Activated CD4-positive, alpha-beta T cell treated with anti-CD3 and anti-CD28 coated beads, Interleukin-10, Interleukin-2, amounts not matched to agents 100 ng/mL and 50 ng/mL, durations not matched to agents 16 hours and 8 hours (primary cell): ENCODE measurements around the gene MANBA.

Experiments used
- DNase-seq: peaks from one replicate; pipeline ENCODE4 v3.0.0-alpha.2; 2020

MANBA gene

DNA sequence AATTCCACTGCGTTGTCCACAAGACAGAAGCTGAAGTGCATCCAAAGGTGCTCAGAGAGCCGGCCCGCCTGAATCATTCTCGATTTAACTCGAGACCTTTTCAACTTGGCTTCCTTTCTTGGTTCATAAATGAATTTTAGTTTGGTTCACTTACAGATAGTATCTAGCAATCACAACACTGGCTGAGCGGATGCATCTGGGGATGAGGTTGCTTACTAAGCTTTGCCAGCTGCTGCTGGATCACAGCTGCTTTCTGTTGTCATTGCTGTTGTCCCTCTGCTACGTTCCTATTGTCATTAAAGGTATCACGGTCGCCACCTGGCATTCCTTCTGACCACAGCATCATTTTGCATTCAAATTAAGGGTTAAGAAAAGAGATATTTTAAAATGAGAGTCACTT is 144.1 kb downstream of the MANBA start:
- peak; percentile 41 for DNase-seq

DNA sequence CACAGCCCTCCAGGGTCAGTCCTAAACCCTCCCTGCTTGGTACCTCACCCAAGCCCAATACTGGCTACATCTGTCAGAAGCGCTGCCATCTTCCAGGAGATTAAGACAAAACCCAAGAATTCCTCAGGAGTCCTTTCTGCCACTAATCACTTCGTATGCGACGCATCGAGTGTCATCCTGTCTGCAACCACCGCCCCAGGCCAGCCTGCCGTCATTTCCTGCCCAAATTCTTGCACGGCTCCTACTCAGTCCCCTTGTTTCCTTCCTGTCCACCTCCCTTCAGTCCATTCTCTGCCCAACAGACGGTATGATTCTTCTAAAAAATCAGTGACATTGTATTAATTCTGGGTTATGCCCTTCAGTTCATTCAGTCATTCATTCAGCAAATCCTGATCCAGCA is 146.0 kb downstream of the MANBA start:
- peak; percentile 35 for DNase-seq

GRCh38 chr4:102612824-102613366 is 147.9 kb downstream of the MANBA start:
- peak; percentile 63 for DNase-seq

GRCh38 chr4:102612210-102612609 is 148.6 kb downstream of the MANBA start:
- DNase-seq = no peak

DNA sequence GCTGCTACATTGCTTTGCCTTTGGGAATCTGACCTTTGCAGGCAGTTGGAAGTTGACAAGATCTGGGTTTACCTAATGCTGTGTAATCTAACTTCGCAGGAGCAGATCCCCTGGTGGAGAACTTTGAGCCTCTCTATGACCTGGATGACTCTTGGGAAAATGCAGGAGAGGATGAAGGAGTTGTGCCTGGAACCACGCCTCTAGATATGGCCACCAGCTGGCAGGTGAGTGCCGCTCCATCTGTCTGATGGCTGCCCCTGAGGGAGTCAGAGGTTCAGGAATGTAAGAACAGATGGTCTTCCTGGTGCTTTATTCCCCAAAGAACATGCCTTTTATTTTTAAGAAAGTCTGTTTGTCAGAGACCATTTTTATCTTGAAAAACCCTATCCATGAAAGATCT is 150.3 kb downstream of the MANBA start:
- no peak for DNase-seq

- no peak for DNase-seq
Measured at GRCh38 chr4:102610007-102610406, 150.8 kb downstream of the MANBA start.

GRCh38 chr4:102608190-102608589 is 152.6 kb downstream of the MANBA start:
- DNase-seq = no peak

DNA sequence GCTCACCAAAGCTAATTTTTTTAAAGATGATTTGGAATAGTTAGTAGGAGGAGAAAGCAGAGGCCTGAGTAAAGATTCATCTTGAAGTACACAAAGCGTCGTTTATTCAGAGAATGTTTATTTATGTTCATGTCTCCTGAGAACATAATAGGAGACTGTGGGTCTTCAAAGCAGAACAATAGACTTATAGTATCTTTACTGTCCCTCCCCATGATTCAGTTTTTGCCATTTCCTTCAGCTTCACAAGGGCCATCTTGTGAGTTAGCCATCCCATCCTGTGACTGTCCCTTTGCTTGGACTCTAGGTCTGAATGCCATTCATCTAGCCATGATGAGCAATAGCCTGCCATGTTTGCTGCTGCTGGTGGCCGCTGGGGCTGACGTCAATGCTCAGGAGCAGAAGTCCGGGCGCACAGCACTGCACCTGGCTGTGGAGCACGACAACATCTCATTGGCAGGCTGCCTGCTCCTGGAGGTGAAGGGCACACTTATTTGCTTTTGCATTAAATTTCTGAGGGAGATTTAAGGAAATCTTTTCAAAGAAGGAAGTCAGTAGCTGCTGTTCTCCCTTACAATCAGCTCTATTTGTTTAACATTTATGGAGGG is 153.8 kb downstream of the MANBA start:
- DNase-seq = no peak

DNA sequence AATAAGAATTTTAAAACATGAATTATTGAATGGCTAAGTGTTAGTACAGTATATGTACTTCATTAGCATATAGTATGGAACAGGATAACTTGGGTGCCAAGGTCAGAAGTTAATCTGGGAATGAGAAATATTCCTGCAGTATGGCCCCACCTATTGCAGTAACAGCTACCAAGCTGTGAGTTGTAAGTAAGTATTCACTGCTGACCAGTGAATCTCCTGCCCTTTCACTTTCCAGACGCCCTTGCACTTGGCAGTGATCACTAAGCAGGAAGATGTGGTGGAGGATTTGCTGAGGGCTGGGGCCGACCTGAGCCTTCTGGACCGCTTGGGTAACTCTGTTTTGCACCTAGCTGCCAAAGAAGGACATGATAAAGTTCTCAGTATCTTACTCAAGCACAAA is 154.5 kb downstream of the MANBA start:
- DNase-seq = no peak

GRCh38 chr4:102604222-102604940 is 156.4 kb downstream of the MANBA start:
- no peak for DNase-seq

DNA sequence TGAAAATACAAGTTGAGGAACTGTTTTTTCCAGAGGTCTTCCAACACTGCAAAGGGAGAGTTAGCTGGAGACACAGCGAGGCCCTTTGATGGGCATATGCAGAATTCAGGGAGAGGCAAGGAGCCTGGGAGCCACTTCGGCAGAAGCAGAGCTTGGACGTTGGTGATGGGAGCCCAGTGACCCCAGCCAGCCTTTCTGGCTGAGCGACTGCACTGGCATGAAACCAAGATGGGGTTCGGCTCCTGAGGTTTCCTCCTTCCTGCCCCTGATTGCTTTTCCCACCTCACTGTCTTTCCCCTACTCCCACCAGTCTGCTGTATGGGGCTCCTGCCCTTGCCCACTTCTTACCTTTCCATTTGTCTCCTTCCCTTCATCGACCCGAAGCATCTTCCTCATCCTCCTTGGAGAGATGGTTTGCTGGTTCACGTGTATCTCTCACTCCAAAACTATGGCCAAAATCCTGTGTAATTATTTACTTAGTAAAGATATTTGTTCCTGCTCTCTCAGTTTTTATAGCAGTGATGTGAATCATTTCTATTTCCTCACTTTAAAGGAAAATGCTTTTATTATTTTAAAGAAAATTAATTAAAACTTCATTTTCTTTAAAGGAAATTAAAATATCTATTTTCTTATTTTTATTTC is 159.1 kb downstream of the MANBA start:
- DNase-seq = no peak

DNA sequence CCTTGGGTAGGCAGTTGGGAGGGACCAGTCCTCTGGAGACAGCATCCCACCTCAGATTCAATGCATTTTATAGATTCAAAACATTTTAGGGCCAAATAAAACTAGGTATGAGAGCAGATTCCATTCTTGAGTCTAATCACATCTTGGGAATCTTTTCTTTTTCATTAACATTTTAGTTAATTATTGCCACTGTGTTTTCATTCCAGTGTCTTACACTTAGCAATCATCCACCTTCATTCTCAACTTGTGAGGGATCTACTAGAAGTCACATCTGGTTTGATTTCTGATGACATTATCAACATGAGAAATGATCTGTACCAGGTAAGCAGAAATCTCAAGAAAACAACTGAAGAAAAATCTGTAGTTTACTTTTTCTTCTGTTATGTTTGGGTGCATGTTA is 160.1 kb downstream of the MANBA start:
- no peak for DNase-seq

- no peak for DNase-seq
Measured at GRCh38 chr4:102599886-102600285, 160.9 kb downstream of the MANBA start.

GRCh38 chr4:102599455-102599854 is 161.3 kb downstream of the MANBA start:
- no peak for DNase-seq

DNA sequence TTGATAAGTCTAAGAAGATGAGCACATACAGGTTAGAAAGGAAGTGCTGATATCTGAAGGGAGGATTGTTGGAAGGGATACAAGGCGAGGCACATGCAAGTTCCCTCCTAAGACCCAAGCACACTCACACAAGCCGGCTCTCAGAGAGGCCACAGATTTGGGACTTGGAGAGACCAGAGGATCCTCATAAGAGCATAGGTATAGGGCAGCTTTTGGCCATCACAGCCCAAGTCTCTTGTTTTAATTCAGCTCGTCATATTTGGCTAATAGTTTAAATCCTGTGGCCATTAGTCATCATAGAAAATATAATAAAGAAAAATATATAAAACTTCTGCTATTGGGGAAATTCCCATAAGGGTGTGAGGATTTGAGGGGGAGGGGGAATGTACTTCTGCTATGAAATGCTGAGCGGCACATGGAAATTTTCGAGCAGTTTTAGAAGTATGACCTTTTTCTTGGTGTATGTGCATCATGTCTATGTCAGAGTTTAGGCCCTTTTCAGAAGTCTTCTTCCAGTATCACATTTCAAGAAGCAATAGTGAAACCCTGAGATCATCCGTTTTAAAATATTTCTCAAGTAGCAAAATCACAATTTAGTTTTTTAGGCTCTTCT is 161.9 kb downstream of the MANBA start:
- no peak for DNase-seq

GRCh38 chr4:102598086-102598761 is 162.5 kb downstream of the MANBA start:
- peak; percentile 63 for DNase-seq

GRCh38 chr4:102596532-102596931 is 164.2 kb downstream of the MANBA start:
- DNase-seq = no peak

DNA sequence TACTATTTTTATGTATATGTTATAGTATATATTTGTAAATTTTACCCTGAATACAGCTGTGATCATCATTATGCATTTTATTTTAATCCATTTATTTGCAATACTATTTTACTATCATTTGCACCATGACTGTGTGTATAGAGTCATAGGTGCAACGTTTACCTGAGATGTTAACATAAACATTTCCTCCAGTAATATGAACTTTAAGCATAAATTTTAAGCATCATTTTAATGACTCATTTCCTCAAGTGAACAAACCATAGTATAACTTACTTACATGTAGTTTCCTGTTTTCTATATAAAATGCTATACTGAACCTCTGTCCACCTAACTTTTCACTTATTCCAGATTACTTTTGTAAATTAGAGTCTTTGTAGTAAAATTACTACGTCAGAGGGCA is 166.8 kb downstream of the MANBA start:
- DNase-seq = no peak

DNA sequence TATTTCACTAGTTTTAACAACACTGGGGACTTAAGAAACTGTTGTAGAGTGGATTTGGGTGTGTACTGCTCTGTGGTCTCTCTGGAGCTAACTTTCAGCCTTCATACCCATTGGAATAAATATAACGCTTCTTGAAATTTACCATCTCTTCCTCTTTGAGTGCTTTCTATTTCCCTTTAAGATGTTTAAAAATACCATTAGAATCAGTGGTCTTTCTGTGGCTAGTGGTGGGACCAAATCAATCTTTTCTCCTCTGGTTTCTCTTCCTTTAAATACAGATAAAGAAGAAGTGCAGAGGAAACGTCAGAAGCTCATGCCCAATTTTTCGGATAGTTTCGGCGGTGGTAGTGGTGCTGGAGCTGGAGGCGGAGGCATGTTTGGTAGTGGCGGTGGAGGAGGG is 167.6 kb downstream of the MANBA start:
- DNase-seq = no peak

DNA sequence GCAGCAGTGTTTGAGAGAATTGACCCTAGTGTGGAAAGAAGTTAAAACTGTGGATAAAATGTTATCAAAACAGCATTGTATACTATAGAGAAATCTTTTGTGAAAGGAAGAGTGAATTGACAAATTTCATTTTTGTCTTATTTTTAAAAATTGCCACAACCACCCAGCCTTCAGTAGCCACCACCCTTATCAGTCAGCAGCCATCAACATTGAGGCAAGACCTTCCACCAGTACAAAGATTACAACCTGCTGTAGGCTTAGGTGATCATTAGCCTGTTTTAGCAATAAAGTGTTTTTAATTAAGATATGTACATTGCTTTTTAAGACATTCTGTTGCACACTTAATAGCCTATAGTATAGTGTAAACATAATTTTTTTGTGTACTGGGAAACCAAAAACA is 168.5 kb downstream of the MANBA start:
- DNase-seq = no peak

GRCh38 chr4:102589743-102590142 is 171.0 kb downstream of the MANBA start:
- no peak for DNase-seq

DNA sequence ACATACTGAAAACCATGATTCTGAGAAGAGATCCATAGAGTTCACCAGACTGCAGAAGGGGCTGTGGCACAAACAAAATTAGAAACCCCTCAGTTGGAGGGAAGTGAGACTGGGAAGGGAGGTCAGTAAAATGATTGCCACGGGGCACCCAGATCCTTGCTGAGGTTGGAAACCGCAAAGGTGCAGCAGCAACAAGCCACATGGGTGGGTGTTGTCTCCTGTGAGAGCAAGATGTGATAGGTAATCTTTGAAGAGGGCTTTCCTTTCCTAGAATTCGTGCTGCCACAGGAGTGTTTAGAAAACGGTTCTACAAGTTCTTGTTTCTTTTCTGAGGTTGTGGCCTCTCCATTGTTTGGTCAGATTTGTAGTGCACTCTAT is 174.1 kb downstream of the MANBA start:
- peak; percentile 74 for DNase-seq

DNA sequence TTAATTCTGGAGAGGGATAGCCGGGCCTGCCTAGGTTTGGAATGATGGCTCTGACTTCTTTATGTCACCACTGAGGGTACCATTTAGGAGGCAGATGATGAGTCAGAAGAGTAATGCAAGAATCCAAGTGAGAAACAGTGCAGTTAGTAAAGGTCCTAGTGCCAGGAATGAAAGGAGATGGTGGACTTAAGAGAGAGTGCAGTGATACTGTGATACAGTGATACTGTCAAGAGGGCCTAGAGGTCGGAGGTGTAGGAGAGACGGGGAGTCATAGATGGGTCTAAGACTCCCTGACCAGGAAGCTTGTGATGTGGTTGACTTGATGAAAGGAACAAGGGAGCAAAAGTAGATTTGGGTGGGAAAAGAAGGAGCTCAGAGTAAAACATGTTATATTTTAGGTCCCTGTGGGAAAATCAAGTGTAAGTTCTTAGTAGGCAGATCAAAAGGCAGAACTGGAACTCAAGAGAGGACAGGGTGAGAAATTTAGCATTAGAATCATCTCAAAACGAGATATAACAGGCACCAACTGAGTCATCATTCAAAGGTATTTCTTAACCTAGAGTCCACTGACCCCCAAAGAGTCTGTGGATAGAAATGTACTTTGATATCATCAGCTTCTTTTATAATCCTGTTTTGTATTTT is 174.6 kb downstream of the MANBA start:
- DNase-seq = peak; percentile 56
